ENCODE results near the gene CIZ1.
"Not testable (repeated sequence)": the region's sequence is repeated elsewhere in the genome, so short reads cannot be mapped to it uniquely, and the experiment has no call there.

Gene CIZ1

DNA sequence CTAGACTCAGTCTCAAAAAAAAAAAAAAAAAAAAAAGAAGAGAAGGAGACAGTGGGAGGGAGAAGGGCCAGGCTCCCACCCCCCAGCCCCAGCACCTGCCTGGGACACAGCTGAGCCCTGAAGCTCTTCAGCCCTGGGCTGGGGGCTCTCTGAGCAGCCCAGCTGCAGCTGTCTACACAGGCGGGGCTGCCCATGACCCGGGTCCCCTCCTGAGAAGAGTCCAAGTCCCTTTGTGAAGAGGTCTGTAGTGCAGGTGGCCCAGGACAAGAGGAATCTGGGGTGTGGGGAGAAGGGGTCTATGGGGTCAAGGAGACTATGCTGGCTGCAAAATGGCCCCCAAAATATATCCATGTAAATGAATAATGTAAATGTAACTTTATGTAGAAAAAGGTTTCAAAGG is 48.8 kb downstream of the CIZ1 start:
- DNase-seq = no peak

- DNase-seq = no peak
These were observed 49.3 kb downstream of the CIZ1 start for GRCh38 chr9:128142061-128142460.

DNA sequence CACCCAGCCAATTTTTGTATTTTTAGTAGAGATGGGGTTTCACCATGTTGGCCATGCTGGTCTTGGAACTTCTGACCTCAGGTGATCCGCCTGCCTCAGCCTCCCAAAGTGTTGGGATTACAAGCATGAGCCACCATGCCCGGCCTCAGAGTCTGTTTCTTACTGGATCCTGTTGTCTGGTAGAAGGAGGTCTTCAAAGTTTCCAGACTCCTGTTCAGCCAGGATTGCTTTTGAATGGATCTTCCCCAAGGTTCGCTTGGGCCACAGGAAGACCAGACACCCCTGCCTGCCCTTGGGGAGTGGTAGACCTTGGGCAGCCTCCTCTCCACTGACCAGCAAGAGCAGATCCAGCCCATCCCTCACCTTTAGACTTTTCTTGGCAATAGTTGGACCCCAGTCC is 49.8 kb downstream of the CIZ1 start:
- DNase-seq = no peak

DNA sequence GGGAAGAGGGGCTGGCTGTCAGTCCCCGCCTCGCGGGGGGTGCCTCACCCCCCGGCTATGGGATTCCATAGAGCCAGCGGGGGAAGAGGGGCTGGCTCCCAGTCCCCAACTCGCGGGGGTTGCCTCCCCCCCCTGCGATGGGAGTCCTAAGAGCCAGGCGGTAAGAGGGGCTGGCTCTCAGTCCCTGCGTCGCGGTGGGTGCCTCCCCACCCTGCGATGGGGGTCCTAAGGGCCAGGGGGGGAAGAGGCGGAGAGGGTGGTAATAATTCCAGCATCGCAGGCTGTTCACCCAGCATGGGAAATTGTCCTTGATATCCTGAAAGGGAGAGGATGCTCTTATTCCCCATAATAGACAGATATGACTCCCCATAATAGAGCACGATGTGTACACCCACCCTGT is 51.8 kb downstream of the CIZ1 start:
- DNase-seq = no peak

DNA sequence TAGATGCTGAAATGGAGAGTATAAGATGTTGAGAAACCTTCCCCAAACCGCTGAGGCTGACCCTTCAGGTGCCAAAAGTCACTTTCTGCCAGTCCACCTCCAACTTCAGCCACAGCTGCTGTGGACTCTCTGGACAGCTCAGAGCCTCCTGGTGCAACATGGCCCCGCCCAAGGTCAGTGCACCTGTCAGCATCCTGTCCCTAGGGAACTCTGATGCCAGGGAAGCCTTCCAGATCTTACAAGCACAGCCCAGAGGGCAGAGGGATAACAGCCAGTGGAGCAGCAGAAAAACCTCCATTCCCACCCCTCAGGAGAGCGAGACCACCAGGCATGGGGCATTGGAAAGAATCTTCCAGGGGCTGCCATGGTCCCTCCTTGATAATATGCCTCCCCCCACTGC is 53.4 kb downstream of the CIZ1 start:
- DNase-seq = no peak

DNA sequence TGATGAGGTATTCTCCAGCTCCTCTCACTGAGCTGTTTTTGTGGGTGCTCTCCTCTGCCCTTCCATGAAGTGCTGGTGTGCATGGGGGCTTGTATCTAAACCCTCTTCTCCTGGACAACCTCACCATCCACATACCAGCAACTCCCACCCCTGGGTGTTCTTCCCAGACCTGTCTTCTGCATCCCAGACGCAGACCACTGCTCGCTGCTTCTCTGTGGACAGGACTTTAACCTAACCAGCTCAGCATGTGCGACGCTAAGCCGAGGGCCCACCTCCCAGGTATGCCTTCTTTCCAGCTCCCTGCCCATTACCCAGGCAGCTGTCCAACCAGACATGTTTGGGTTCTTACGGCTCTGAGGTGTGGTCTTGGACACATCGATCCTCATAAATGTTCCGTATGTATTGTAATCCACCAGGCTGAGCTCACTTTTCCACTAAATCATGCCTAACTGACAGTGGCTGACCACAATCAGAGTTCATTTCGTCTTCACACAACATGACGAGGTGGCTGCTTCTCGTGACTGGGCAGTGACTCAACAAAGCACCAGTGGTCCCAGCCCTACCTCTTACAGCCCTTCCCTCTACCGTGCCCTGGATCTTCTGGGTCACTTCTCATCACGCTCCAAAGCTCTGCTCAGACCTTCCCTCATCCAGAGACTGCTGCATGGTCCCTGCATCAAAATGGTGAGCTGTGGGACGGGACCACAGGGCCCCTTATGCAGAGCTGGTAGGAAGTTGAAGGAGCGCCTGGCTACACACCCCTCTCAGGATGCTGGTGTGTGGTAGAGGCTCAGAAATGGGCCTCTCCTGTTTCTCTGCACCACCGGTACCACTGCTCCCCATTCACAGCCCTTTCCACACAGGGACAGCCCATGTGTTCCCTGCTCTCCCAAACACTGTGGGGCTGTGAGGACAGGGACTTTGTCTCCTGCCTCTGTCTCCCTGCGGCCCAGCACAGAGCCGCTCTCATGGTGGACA is 54.3 kb downstream of the CIZ1 start:
- no peak for DNase-seq

DNA sequence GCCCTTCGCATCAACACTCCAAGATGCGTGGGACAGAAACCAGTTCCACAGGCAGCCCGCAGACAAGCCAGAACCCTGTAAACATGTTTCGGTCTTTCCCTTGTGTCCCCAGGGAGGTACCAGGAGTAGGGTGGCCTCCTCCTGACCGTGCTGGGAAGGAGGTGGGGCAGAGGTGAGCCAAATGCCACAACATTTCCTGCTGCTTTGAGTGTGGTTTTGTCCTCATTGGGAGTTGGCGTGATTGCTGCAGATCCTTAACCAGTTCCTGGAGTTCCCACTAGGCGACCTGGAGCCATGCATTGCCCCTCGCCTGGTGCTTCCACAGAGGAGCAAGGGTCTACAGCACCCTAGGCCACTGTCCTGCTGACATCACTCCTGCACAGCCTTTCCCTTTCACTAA is 55.8 kb downstream of the CIZ1 start:
- not testable (repeated sequence) for DNase-seq

- DNase-seq = not testable (repeated sequence)
These were observed 59.2 kb downstream of the CIZ1 start for GRCh38 chr9:128132139-128132538.

- DNase-seq = not testable (repeated sequence)
These were observed 60.0 kb downstream of the CIZ1 start for GRCh38 chr9:128131346-128131745.

- not testable (repeated sequence) for DNase-seq
These were observed 60.7 kb downstream of the CIZ1 start for GRCh38 chr9:128130651-128131050.

GRCh38 chr9:128129976-128130590 is 61.3 kb downstream of the CIZ1 start:
- DNase-seq = not testable (repeated sequence)

DNA sequence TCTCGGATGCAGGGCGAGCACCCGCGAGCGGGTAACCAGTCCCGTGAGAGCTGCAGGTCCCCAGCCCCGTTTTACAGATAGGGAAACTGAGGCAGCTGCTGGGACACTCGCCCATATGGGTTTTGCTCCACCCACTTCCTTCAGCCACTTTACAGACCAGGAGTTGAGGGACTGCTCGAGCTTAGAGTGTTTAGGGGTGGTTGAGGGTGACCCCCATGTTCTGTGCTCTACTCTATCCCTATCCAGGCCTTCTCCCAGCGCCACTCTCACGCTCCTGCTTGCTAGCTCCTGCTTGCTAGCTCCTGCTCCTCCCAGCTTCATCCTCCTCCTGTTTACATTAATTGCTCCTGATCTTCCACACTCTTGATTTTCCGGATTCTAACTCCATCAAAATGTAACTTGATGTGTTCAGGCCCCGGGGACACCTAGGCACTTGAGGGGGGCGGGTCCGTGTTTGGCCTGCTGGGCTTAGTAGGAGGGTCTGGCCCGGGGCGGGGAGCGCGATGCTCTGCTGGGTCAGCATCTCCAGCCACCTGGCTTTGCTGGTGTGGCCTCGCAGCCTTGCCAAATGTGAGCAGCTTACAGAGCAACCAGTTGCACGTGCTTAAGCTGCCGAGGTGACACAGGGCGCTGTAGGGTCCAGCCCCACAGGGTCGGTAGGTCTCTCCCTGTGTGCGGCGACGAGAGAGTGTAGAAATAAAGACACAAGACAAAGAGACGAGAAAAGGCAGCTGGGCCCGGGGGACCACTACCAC is 62.4 kb downstream of the CIZ1 start:
- no peak for DNase-seq

DNA sequence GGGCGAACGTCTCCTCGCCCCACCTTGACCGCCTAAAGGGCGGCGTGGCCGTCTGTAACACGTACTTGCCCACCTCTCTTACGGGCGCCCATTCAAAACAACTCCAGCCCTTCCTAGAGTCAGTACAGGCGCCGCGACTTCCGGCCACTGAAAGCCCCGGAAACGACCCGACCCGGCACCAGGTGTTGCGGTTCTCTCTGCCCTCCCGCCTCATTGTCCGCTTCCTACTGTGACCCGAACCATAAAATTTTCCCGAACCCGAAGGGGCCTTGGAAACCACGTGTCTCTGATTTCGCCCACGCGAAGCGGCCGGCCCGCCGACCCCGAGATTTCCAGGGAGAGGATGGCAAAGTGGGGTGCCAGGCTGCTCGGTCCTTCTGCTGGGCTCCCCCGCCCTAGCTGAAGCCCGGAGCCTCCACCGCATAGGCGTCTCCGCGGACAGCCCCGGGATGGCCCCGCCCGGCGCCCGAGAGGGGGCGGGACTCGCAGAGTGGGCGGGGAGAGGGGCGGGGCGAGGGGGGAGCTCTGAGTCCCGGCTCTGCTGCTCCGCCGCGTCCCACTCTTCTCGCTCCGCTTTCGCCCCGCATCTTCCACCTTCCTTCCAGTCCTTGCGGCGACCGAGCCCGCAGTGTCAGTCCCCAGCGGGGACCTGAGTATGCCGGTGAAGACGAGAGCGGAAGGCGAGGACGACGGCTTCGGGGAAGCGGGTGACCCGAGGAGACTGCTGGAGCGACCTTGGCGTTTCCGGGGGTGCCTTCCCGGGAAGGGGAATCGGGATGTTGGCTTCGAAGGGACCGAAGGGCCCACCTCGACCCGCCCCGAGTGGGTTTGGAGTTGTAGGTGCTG is 63.2 kb downstream of the CIZ1 start:
- peak; percentile 63 to 67 for DNase-seq

- peak; percentile 36 to 45 for DNase-seq
These were observed 63.8 kb downstream of the CIZ1 start, which contains the start of gene PTGES2 for GRCh38 chr9:128127568-128127989. Gene PTGES2, minus strand, starts transcription at chr9:128127729. Its CDS starts 12 bp downstream, at chr9:128127717.

DNA sequence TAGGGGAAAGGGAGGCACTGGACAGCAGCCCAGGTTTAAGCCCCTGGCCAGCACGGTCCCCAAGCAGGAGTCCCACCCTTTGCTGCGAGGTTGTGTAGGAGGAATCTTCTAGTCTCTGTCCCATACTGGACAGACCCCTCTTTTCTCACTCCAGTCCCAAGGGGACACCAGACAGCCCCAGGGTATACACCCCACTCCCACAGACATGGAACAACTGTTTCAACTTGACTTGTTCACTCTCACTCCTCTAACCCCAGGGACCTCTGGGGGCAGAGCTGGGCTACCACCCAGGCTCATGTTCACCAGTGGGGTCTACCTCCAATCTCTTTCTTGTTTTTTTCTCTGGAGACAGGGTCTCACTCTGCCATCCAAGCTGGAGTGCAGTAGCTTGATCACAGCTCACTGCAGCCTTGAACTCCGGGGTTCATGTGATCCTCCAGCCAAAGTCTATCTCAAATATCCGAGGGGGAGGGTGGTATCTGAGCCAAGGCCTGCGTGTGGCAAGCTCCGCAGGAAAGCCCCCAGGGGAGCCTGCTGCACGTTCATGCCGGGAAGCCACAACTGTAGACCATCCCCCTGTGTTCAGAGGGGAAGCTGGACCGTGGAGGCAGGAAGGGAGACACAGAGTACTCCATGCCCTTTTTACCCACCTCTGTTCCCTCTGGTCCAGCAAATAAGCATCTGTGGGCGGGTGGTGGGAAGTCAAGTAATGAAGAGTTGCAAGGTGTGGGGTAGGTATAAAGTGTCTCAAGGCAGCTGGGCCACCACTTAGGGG is 65.6 kb downstream of the CIZ1 start:
- DNase-seq = no peak

DNA sequence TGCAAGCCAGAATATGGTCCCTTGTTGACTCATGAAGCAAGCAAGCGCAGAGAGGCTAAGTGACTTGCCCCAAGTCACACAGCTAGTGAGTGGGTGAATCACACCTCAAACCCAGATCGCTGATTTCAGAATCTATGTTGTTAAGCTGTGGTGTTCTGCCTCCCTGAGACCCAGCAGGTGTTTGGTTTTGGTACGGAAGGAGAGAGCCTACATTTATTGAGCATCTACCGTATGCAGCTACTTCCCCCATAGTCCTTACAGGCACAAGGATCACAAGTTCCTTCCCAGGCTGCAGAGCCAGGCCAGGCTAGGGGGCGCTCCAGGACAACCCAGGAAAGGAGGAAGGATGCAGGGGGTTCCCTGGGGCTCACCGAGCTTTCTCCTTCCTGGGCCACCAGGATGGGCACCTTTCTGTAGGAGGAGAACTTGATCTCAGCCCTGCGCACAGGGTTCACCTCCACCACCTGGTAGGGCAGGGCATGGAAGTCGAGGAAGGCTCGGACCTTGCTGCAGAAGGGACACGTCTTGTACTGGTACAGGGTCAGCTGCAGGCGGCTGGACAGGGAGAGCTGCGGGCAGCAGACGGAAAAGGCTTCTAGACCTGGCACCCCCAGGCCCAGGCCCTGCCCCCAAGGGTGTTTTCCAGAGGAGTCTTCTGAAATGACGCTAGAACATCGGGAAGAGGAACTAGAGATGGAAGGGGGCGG is 66.3 kb downstream of the CIZ1 start:
- no peak for DNase-seq

- DNase-seq = no peak
These were observed 66.9 kb downstream of the CIZ1 start for GRCh38 chr9:128124451-128124850.

GRCh38 chr9:128123451-128124080 is 67.8 kb downstream of the CIZ1 start:
- DNase-seq = no peak

GRCh38 chr9:128122809-128123175 is 68.6 kb downstream of the CIZ1 start:
- no peak for DNase-seq
